HG03097 (cell line): ENCODE measurements around the gene RGS6.

Experiments used
- ATAC-seq: cut with Tn5 transposase; IDR thresholded peaks from one replicate; pipeline ENCODE4 v1.9.1; 2021; ENCODE audit not compliant: unreplicated experiment, low FRiP score

RGS6 gene

GRCh38 chr14:72560889-72561493 lies 628.8 kb downstream of the RGS6 start:
- no peak for ATAC-seq

GRCh38 chr14:72562300-72562699 lies 630.1 kb downstream of the RGS6 start:
- no peak for ATAC-seq

DNA sequence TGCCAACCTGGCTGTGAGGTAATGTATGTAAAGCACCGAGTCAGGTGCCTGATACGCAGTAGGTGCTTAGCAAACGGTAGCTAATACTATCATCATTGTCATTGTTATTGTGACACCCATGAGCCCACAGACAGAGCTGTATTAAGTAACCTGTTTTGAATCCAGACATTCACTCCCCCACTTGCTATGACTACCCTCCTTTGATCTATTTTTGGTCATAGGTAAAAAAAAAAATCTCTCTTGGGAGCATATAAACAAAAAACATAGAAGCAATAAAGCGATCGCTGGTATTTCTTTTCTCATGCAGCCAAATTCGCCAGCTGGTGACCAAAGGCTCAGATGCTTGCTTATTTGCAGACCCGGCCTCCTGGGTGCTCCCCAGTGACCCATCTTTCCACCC lies 631.4 kb downstream of the RGS6 start:
- ATAC-seq, result no peak

GRCh38 chr14:72565149-72565559 lies 632.9 kb downstream of the RGS6 start:
- ATAC-seq, result no peak

- ATAC-seq, result no peak
Observed at GRCh38 chr14:72565917-72566316, 633.7 kb downstream of the RGS6 start.

- no peak for ATAC-seq
Observed at GRCh38 chr14:72567226-72567625, 635.0 kb downstream of the RGS6 start.

GRCh38 chr14:72568296-72568992 lies 636.2 kb downstream of the RGS6 start:
- ATAC-seq, result no peak

- no peak for ATAC-seq
Observed at GRCh38 chr14:72573725-72574417, 641.6 kb downstream of the RGS6 start.

DNA sequence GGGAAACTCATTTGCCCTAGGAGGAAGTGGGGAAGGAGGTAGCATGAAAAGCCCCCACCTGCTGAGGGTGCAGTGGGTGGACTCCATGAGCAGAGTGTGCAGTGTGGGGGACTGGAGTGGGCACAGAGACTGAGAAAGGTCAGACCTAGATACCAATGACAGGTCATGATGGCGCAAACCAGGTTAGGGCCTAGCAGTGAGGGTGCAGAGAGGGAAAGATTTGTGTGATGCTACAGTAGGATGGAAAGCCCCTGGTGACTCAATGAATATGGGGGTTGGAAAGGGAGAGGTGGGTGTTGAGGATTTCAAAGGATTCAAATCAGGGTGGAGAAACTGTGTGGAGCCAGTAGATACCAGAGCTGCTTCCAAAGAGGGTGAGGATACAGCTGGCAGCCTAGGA lies 642.5 kb downstream of the RGS6 start:
- no peak for ATAC-seq

GRCh38 chr14:72576258-72576657 lies 644.0 kb downstream of the RGS6 start:
- no peak for ATAC-seq

- ATAC-seq, result no peak
Observed at GRCh38 chr14:72577521-72577920, 645.3 kb downstream of the RGS6 start.

DNA sequence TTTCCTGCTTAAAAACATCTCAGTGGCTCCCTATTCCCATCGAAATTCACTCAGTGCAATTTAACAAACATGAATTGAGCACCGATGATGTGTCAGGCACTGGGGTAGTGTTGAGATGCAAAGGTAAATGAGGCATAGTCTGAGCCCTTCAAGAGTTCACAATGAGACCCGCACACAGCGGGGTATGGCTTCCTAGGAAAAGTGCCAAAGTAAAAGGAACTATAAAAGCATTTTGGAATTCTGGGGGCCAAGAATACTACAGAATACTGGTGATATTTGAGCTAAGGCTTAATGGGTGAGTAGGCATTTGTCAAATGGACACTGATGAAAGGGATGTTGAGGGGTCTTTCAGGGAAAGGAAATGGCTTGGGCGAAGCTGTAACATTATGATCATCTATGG lies 646.3 kb downstream of the RGS6 start:
- ATAC-seq, result no peak

DNA sequence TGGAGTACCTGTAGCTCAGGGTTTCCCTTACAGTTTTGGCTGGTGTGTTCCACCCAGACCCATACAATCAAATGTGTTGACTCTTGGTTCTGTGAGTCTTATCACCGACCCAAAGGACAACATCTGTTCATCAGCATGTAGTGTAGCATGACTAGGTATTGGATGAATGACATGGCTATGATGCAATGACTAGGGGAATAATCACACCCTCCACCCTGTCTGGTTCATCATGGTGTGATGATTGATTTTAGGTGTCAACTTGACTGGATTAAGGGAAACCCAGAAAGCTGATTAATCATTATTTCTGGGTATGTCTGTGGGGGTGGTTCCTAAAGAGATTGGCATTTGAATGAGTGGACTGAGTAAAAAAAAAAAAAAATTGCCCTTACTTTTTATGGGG lies 650.4 kb downstream of the RGS6 start:
- ATAC-seq, result no peak

DNA sequence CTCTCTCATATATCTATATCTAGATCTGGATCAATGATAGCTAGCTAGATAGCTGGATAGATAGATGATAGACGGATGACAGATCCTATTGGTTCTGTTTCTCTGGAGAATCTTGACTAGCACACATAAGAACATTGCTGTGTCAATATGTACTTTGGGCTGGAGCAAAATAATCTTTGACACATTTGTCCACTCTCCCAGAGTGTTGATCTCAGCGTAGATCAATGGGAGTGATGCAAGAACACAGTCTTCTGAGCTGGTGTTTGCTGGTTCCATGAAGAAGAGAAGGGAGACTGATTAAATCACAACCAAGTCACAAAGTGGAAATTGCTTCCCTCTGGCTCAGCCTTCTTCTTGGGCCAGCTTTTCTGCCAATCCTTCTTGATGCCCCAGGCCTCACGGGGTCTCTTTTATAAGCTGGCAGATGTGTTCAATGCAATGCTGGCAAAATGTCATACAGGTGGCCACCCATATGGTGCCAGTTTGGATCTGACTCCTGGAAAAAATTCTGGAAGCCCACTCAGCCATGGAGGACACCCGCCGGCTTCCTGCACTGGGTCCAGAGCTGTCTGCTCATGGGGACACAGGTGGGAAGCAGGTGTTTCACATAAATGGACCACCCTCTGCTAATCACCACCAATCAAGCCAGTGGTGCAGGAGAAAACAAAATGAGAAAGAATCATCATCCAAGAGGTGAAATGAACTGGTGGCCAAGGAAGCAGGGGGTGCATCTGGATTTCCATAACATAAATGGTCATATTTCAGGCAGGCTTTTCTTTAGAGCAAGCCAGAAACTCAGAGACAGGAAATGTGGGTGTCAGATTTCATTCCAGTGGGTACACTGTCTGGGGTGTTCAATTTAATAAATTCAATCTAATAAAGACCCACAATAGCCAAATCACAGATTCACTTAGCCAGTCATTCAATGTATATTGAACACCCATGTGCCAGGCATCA lies 651.4 kb downstream of the RGS6 start:
- ATAC-seq, result no peak

DNA sequence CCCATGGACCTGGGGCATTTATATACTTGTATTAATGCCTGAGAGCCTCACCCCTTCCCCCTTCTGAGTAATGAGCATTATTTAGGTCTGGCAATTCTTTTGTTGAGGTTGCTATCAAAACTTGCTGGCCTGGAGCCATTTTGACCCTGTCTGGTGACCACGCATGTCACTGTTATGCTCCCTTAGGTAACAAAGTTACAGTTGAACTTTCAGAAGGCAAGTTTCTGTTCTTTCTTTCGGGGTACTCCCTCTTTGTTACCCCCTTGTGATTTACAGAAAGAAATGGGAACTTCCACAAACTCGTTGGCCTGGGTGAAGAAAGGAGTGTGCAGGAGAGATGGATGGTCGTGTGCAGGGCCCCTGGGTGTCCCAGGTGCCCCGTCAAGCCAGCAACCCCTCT lies 656.3 kb downstream of the RGS6 start:
- ATAC-seq, result no peak

GRCh38 chr14:72589652-72590051 lies 657.4 kb downstream of the RGS6 start:
- no peak for ATAC-seq

DNA sequence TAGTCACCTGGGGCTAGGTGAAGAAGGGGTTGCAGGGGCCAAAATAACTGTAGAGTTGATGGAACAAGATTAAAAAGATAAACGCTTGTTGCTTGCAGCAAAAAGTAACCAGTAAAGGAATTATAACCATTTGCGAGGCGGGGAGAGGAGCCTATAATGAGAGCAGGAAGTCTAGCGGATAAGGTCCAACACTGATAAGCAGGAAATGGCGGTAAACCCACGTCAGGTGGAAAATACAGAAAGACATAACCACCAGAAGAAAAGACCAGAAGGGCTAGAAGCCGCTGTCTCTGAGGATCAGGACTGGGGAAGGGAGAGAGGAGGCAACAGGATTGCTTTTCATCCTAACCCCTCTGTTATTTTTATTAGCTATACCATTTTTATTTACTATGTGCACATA lies 658.3 kb downstream of the RGS6 start:
- no peak for ATAC-seq

DNA sequence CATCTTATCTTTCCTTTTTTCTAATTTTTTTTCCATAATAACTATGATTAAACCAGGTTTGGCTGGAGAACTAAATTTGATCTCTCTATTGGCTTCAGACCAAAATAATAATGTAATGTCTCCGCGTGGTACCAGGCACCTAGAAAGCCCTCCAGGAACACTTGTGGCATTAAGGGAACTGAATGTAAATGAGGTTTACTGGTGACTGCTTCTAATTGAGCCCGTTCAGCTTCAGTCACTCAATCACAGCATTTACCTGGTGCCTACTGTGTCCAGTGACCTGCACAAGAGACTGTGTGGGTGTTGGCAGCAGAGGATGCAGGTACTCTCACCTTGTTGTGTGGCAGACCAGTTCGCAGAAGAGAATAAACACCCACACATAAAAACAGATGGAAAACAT lies 659.2 kb downstream of the RGS6 start:
- no peak for ATAC-seq

GRCh38 chr14:72594099-72594901 lies 662.1 kb downstream of the RGS6 start:
- peak; percentile 84 for ATAC-seq
